Epithelial cell of proximal tubule (primary cell): ENCODE results near the gene CARD18. TPM values are rescaled to one million over a fixed set of nuclear protein-coding genes. Genes with fewer than 3 reads are reported as not detected.
"Not testable (repeated sequence)": the region's sequence is repeated elsewhere in the genome, so short reads cannot be mapped to it uniquely, and the experiment has no call there.

Experiments used
- DNase-seq: peaks from one replicate; pipeline ENCODE4 v3.0.0-alpha.2; 2011; ENCODE audit warnings: low read depth
- H3K4me3 ChIP-seq: 2 replicates; pipeline ENCODE4 v1.5.1; 2011; ENCODE audit warnings: low read depth, mild to moderate bottlenecking, low read length
- total RNA-seq: library from RNA; depleted of rRNA; stranded (reverse); fragments of >200 nt; gene quantifications from 2 replicates; pipeline ENCODE4 v1.2.3, GENCODE V29; 2015
- TF ChIP-seq, protein P1 (sequence below): conservative IDR thresholded peaks from 2 replicates; pipeline ENCODE4 v1.5.1; 2012; ENCODE audit warnings: low read depth, mild to moderate bottlenecking, low read length

CARD18 gene
- total RNA-seq, 1 donor from 2014 or later, result not detected

DNA sequence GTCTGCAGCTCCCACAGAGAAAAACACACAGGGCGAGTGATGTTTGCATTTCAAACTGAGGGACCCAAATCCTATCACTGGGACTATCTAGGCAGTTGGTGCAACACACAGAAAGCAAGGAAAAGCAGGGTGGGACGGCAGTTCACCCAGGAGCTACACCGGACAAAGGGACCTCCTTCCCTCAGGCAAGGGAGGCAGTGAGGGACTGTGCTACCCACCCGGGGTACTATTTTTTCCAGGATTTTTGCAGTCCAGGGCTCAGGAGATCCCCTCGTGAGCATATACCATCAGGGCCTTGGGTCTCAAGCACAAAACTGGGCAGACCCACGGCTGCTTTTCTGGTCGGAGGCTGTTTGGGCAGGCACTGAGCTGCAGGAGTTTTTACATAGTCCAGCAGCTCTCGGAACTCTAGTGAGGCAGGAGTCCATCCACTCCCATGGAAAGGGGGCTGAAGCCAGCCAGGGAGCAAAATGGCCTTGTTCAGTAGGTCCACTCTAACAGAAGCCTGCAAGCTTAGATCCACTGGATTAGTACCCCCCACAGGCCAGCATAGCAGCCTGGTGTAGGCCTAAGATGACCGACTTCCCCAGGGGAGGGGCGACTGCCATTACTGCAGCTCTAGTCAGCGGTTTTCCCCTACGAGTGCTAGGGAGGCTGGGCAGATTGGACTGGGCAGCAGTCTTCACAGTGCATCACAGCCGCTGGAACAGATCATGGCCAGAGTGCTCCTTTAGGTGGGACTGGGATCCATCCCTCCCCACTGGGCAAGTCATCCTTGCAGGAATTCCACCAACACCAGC is 28.2 kb downstream of the CARD18 start:
- no peak for DNase-seq
- H3K4me3 ChIP-seq, result no peak overlapping the region
- TF ChIP-seq, protein P1, sequence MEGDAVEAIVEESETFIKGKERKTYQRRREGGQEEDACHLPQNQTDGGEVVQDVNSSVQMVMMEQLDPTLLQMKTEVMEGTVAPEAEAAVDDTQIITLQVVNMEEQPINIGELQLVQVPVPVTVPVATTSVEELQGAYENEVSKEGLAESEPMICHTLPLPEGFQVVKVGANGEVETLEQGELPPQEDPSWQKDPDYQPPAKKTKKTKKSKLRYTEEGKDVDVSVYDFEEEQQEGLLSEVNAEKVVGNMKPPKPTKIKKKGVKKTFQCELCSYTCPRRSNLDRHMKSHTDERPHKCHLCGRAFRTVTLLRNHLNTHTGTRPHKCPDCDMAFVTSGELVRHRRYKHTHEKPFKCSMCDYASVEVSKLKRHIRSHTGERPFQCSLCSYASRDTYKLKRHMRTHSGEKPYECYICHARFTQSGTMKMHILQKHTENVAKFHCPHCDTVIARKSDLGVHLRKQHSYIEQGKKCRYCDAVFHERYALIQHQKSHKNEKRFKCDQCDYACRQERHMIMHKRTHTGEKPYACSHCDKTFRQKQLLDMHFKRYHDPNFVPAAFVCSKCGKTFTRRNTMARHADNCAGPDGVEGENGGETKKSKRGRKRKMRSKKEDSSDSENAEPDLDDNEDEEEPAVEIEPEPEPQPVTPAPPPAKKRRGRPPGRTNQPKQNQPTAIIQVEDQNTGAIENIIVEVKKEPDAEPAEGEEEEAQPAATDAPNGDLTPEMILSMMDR, result no peak

DNA sequence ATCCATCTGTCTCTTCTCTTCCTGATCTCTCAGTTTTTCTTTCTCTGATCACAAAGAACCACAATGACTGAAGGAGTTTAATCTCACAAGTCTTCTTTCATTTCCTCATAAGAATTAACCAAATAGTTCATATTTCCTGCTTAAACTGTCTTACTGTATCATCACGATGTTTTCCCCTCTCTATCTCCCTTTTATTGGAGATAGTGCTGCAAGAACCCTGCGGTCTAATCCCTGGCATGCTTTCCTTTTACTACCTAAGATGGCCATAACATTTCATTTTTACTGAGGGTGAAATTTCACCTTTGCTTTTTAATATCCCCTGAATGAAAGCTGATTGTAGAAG is 28.9 kb downstream of the CARD18 start:
- TF ChIP-seq, protein P1, result no peak
- H3K4me3 ChIP-seq, result no peak overlapping the region
- DNase-seq, result no peak

DNA sequence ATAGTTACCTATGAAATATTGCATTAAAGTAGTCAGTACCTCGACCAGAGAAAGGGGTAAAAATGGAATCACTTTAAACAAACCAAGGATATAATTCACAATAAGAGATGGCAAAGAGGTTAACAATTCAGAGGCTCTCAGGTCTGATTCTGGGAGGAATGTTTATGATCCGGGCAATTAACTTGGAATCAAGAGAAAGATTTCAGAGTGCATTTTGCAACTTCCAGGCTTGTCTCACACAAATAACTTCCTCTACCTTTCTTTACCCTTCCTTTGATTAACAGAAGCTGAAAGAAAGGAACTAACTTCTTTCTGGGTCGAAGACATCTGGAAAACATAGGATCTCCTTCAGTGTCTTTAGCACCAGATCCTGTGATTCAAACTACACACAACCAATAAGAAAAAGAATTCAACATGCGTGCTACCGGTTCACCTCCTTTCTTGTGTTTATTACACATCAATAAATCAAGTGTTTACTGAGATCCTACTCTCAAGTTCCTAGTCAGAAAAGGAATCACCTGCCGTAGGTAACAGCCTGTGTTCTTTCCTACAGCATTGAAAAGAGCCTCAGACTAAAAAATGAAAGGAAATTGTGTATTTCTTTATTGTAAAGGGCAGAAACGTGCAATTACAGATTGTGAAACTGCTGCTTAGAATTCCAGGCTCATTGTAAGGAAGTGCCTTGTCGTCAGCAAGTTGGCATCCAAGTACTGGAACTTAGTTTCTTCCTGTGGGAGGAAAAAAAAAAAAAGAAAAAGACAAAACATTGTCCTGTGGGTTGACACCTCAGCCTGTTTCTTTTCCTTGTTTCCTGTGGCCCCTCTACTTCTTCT is 29.5 kb downstream of the CARD18 start:
- peak overlapping the region; percentile 17 for H3K4me3 ChIP-seq
- peak; percentile 15 for DNase-seq
- TF ChIP-seq, protein P1, result no peak

DNA sequence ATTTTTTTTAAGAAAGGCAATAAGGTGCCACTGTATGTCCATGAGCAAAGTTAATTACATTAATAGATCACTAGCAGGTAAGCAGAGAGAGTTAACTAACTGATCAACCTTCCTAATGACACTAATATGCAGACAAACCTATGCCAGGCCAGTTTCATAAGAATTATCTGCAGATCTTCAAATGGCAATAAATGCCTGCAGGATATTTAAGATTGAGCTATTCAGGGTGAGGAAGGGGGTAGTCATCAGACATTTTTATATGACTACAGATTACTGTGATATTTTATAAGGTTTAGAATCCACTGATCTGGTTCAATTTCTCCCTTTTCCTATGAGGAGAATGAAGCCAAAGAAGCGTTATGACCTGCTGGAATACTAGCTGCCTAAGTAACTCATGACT is 30.2 kb downstream of the CARD18 start:
- TF ChIP-seq, protein P1, result no peak
- no peak for DNase-seq
- no peak overlapping the region for H3K4me3 ChIP-seq

DNA sequence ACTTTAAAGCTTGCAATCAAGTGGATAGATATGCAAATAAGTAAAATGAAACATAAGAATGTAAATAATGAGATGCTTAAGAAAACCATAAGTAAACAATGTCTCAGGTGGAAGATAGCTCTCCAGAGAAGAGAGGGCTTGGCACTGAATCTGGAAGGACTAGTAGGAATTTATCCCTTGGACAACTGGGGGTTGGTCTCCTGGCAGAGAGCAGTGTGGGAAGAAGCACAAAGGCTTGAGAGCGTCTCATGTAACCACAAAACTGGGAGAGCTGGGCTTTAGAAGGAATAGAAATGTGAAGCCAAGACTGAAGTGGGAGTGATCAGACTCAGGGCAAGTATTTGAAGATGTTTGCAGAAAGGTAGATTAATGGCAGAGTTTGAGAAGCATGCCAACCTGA is 31.3 kb downstream of the CARD18 start:
- H3K4me3 ChIP-seq, result no peak overlapping the region
- DNase-seq, result no peak
- TF ChIP-seq, protein P1, result no peak

DNA sequence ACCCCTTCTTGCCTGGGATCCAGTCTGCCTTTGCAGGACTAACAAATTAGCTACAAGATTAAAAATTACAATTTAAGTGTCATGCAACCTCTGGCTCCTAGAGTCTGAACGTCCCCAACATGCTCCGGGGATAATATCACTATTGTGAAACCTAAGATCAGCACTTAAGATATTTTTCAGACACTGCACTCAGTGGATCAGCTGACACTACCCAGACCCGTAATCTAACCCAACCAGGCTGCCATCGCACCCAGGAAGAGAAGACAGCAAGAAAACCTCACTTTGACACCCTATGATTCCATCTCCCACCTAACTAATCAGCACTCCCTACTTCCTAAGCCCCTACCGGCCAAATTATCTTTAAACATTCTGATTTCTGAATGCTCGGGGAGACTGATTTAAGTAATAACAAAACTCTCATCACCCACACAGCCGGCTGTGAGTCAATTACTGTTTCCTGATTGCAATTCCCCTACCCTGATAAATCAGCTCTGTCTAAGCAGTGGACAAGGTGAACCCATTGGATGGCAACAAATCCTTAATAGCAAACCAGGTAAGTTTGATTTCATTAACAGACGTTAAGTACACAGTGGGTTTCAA is 32.2 kb downstream of the CARD18 start:
- H3K4me3 ChIP-seq, DNase-seq: not testable (repeated sequence)

DNA sequence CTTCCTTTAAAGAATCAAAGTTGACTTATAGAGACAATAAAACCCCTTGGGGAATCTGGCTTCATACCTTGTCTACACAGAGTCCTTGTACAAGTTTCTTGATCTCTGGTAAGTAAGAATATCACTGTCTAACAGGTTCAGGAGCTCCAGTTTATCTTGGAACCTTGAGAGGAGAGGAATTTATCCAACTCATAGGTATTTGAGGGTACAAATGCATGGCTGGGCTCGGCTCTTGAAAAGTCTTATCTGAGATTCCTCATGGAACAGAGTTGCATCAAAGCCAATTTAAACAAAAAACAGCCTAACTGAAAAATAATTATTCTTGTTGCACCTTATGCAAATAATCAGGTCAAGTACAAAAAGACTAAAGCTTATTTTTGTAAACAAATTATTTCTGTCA is 33.4 kb downstream of the CARD18 start:
- no peak for DNase-seq
- TF ChIP-seq, protein P1, result no peak
- H3K4me3 ChIP-seq, result no peak overlapping the region
